Endothelial cell of umbilical vein (primary cell): ENCODE results near the gene EFCC1. TPM values are rescaled to one million over a fixed set of nuclear protein-coding genes. Genes with fewer than 3 reads are reported as not detected.
A peak's percentile ranks its signal among the peaks of the same experiment; 100 is the strongest.

ENCODE experiments used
- BruUV-seq: library from RNA; stranded (reverse); fragments of 400-500 nt; replicated peaks from 2 replicates; lab custom pipeline; 2021; lab: Mats Ljungman, UMichigan
- CTCF ChIA-PET: fragments of 300-600, 350-600 bp; sonication (Branson Sonifier 250); formaldehyde crosslinking; loops from one replicate; lab custom pipeline; 2021; ENCODE audit warnings: antibody characterized with exemption, inconsistent platforms; lab: Charles Lee
- POLR2A ChIA-PET: fragments of 300-600, 350-600 bp; sonication (Branson Sonifier 250); formaldehyde crosslinking; loops from one replicate; lab custom pipeline; 2021; ENCODE audit warnings: antibody characterized with exemption, inconsistent platforms; lab: Charles Lee
- DNase-seq: peaks from one replicate; pipeline ENCODE4 v3.0.0-alpha.2; 2011; ENCODE audit warnings: low read depth, low spot score
- FAIRE-seq: peaks from 2 replicates; lab custom pipeline; 2011; peaks lifted over from hg19 to GRCh38; lab: Jason Lieb, UNC
- H2AFZ ChIP-seq: 2 replicates; pipeline ENCODE4 v1.6.0; 2012; ENCODE audit warnings: low read depth, low read length, control low read depth, inconsistent platforms
- H3K27ac ChIP-seq: 2 replicates; pipeline ENCODE4 v1.5.1; 2011; ENCODE audit warnings: low read depth, mild to moderate bottlenecking, control low read depth, low read length, moderate library complexity; ENCODE audit not compliant: insufficient read depth
- H3K27me3 ChIP-seq, 2 experiments: 2 replicates each; pipeline versions ENCODE4 v1.6.0 to v1.6.1; 2011; ENCODE audit warnings: low read length in 2 of 2, mixed read lengths in 1 of 2; ENCODE audit not compliant: control insufficient read depth in 2 of 2, insufficient read depth in 2 of 2
- H3K36me3 ChIP-seq, 2 experiments: 2 replicates in 1 of 2; 3 replicates in 1 of 2; pipeline ENCODE4 v1.5.1; 2011; ENCODE audit warnings: low read length in 2 of 2, mild to moderate bottlenecking in 1 of 2, moderate library complexity in 1 of 2; ENCODE audit not compliant: control insufficient read depth in 2 of 2, insufficient read depth in 2 of 2; ENCODE audit errors: extremely low read depth in 1 of 2
- H3K4me1 ChIP-seq: 3 replicates; pipeline ENCODE4 v1.5.1; 2011; ENCODE audit warnings: mild to moderate bottlenecking, low read length; ENCODE audit not compliant: control insufficient read depth, insufficient read depth; ENCODE audit errors: extremely low read depth
- H3K4me2 ChIP-seq: 2 replicates; pipeline ENCODE4 v1.6.1; 2011; ENCODE audit warnings: low read length, control low read depth, mixed read lengths; ENCODE audit not compliant: insufficient read depth
- H3K4me3 ChIP-seq, 3 experiments: fragments of 200-600 bp in 1 of 3; sonication (generic), shearing (Covaris generic) in 1 of 3; replicated peaks in 1 of 3; 2 replicates each; pipeline ENCODE4 v1.5.1; 2011 to 2016; ENCODE audit warnings: control low read depth in 3 of 3, low read length in 3 of 3, mild to moderate bottlenecking in 2 of 3, inconsistent platforms in 1 of 3, low read depth in 1 of 3, moderate library complexity in 1 of 3; ENCODE audit not compliant: insufficient read depth in 1 of 3
- H3K79me2 ChIP-seq: 2 replicates; pipeline ENCODE4 v1.6.0; 2012; ENCODE audit warnings: low read length, inconsistent platforms; ENCODE audit not compliant: control insufficient read depth, insufficient read depth
- H3K9ac ChIP-seq: replicated peaks from 2 replicates; pipeline ENCODE3; 2011; ENCODE audit warnings: low read length, control low read depth; ENCODE audit not compliant: insufficient read depth; ENCODE audit errors: extremely low read depth
- H3K9me1 ChIP-seq: replicated peaks from 3 replicates; pipeline ENCODE4 v1.6.0; 2011; ENCODE audit warnings: mild to moderate bottlenecking, low read length; ENCODE audit not compliant: control insufficient read depth, insufficient read depth; ENCODE audit errors: extremely low read depth
- H3K9me3 ChIP-seq: replicated peaks from 2 replicates; pipeline ENCODE4 v1.5.1; 2012; ENCODE audit warnings: low read length, inconsistent platforms; ENCODE audit not compliant: control insufficient read depth, insufficient read depth
- H4K20me1 ChIP-seq: replicated peaks from 2 replicates; pipeline ENCODE3; 2011; ENCODE audit warnings: mild to moderate bottlenecking, low read length; ENCODE audit not compliant: control insufficient read depth, insufficient read depth; ENCODE audit errors: extremely low read depth
- EZH2 ChIP-seq: IDR thresholded peaks from 2 replicates; pipeline ENCODE4 v1.6.1; 2012; ENCODE audit warnings: borderline replicate concordance, low read depth, mild to moderate bottlenecking, moderate library complexity, low read length, inconsistent platforms; ENCODE audit not compliant: severe bottlenecking
- FOS ChIP-seq: IDR thresholded peaks from 2 replicates; pipeline ENCODE4 v1.6.1; 2011; ENCODE audit warnings: mild to moderate bottlenecking, low read length, moderate library complexity, borderline replicate concordance; ENCODE audit not compliant: insufficient read depth
- GATA2 ChIP-seq: IDR thresholded peaks from 2 replicates; pipeline ENCODE4 v1.7.0; 2011; ENCODE audit warnings: low read depth, mild to moderate bottlenecking, moderate library complexity, mixed read lengths, low read length; ENCODE audit not compliant: insufficient read length, insufficient read depth
- POLR2A ChIP-seq: IDR thresholded peaks from 2 replicates; pipeline ENCODE4 v1.6.1; 2012; ENCODE audit warnings: low read depth, mild to moderate bottlenecking, control low read depth, low read length
- dilution Hi-C: fragments of 300-500 bp; cut with MboI; formaldehyde crosslinking; loops from one replicate; pipeline ENCODE4 v1.15.0; 2019; ENCODE audit warnings: low sequenced_read_pairs; ENCODE audit not compliant: extremely low pct_ligation_motif_present
- intact Hi-C: fragments of 100-400 bp; cut with micrococcal nuclease; formaldehyde crosslinking; loops from one replicate; pipeline ENCODE4 v1.10.0; 2022
- polyA plus RNA-seq, 4 experiments: library from polyadenylated mRNA; depleted of rRNA in 3 of 4; stranded (reverse) in 3 of 4; unstranded in 1 of 4; fragments of >200 nt; gene quantifications; 2 replicates each; pipeline versions ENCODE4 v1.2.1 to v1.2.3, GENCODE V29; 2011 to 2012; ENCODE audit warnings: missing spikeins in 1 of 4
- total RNA-seq: library from RNA; stranded (reverse); gene quantifications from 2 replicates; pipeline ENCODE4 v1.2.3, GENCODE V29; 2021
- TF ChIP-seq, protein P1 (sequence below), 2 donors: IDR thresholded peaks; 1 replicate in 1 of 2; 2 replicates in 1 of 2; pipeline ENCODE4 v1.5.1; 2011; ENCODE audit warnings: low read length in 2 of 2, mild to moderate bottlenecking in 2 of 2, moderate library complexity in 2 of 2, control low read depth in 1 of 2, inconsistent platforms in 1 of 2, low read depth in 1 of 2; ENCODE audit not compliant: insufficient read depth in 1 of 2; ENCODE audit errors: extremely low read depth in 1 of 2
- TF ChIP-seq, protein P2 (sequence below): IDR thresholded peaks from 2 replicates; pipeline ENCODE4 v1.6.1; 2011; ENCODE audit not compliant: insufficient read depth, insufficient read length

The EFCC1 gene
- total and polyA plus RNA-seq, 2 donors (not counting 3 experiments of a cell fraction or from before 2014, with no cell fraction given): 0.73 to 1.3 TPM

DNA sequence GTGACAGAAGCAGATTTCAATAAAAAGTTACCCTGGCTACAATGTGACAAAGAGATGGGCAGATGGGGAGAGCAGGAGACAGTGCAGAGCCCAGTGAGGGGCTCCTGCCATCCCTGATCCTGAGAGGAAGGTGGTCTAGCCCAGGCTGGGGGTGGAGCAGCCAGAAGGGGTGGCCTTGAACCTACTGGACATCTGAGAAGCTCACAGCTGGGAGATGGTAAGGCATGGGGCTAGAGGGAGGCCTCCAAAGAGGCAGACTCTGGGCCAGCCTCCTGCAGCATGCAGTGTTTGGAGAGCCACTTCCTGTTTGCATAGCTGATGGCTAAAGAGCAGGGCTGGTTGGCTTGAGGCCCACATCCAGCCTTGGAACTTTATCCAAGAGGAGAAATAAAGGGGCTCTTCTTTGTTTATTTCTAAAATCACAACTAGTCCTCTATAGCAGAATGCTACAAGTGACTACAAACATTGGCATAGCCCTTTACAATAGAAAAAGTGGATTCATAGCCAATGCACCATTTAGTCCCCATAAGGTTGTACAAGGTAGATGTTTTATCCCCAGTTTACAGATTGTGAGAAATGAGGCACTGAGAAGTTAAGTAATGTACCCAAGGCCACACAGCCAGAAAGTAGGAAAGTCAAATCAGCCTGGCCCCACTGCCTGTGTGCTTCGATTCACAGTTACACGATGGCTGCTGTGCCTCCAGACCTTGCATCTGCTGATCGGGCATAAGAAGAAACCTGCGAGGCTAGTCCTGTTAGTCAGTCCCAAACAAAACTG lies 4.6 kb downstream of the EFCC1 start:
- no peak overlapping the region for H3K4me3 ChIP-seq
- POLR2A ChIA-PET: interaction anchor here (1.0 kb wide), 1 partner anchor 10 kb away, joined by 9 read pairs; no protein-coding TSS in a partner anchor
- dilution Hi-C loops: no loop called here
- H4K20me1 ChIP-seq: no peaks in the 10 kb centered on the region
- H3K9me1 ChIP-seq: no peaks in the 10 kb centered on the region
- H3K79me2 ChIP-seq: no peaks in the 10 kb centered on the region
- CTCF ChIA-PET: interaction anchor here (1.0 to 3.2 kb wide), 4 partner anchors 10 to 47 kb away, joined by 3 to 26 read pairs (median 14); no protein-coding TSS in a partner anchor
- no peaks in the 10 kb centered on the region for H3K36me3 ChIP-seq
- DNase-seq (peak; percentile 68), FAIRE-seq (peak; percentile 80)
- H3K9me3 ChIP-seq: no peaks in the 10 kb centered on the region
- H3K4me1 ChIP-seq: peaks cover 14% of the 10 kb centered on the region
- no peak overlapping the region for H3K9ac ChIP-seq
- H2AFZ ChIP-seq: peak overlapping the region; percentile 36
- no peak overlapping the region for H3K27ac ChIP-seq
- intact Hi-C loops: loop anchor here (1.0 kb wide), 1 partner anchor 10 kb away; no protein-coding TSS in a partner anchor
- TF ChIP-seq, protein P1, sequence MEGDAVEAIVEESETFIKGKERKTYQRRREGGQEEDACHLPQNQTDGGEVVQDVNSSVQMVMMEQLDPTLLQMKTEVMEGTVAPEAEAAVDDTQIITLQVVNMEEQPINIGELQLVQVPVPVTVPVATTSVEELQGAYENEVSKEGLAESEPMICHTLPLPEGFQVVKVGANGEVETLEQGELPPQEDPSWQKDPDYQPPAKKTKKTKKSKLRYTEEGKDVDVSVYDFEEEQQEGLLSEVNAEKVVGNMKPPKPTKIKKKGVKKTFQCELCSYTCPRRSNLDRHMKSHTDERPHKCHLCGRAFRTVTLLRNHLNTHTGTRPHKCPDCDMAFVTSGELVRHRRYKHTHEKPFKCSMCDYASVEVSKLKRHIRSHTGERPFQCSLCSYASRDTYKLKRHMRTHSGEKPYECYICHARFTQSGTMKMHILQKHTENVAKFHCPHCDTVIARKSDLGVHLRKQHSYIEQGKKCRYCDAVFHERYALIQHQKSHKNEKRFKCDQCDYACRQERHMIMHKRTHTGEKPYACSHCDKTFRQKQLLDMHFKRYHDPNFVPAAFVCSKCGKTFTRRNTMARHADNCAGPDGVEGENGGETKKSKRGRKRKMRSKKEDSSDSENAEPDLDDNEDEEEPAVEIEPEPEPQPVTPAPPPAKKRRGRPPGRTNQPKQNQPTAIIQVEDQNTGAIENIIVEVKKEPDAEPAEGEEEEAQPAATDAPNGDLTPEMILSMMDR (IDR thresholded peaks at IDR 0.05; ENCODE audit: extremely low read depth in 1 of 2, insufficient read depth in 1 of 2, low read depth in 1 of 2, low read length in 2 of 2): no peak
- no peak for TF ChIP-seq POLR2A
- no peak for TF ChIP-seq EZH2
- TF ChIP-seq, protein P2, sequence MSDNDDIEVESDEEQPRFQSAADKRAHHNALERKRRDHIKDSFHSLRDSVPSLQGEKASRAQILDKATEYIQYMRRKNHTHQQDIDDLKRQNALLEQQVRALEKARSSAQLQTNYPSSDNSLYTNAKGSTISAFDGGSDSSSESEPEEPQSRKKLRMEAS: no peak
- TF ChIP-seq GATA2: no peak
- TF ChIP-seq FOS: no peak
- no TSS peak for BruUV-seq
- H3K4me2 ChIP-seq: no peak overlapping the region
- H3K27me3 ChIP-seq: peaks cover 15 to 28% of the 10 kb centered on the region in 2 experiments
